Lung (tissue), 12 donors: ENCODE results near the gene ITPA. TPM values are rescaled to one million over a fixed set of nuclear protein-coding genes. Genes with fewer than 3 reads are reported as not detected.

Source experiments
- ATAC-seq: fragments of 200-7000 bp; cut with Tn5 transposase; one replicate; pipeline ENCODE4 v1.9.1; 2020; ENCODE audit warnings: moderate number of reproducible peaks; ENCODE audit not compliant: insufficient read depth, low FRiP score
- DNase-seq, 3 donors: peaks; one replicate each; pipeline ENCODE4 v3.0.0-alpha.2; 2013 to 2017
- H3K27ac ChIP-seq, 2 donors: one replicate each; pipeline ENCODE4 v1.5.1; 2013; ENCODE audit warnings: mild to moderate bottlenecking in 2 of 2, moderate library complexity in 2 of 2, control low read depth in 1 of 2, inconsistent platforms in 1 of 2, low read depth in 1 of 2, low read length in 1 of 2
- H3K27me3 ChIP-seq, 3 donors: one replicate each; pipeline ENCODE4 v1.5.1; 2013; ENCODE audit warnings: low read length in 2 of 3; ENCODE audit not compliant: control insufficient read depth in 3 of 3, insufficient read depth in 3 of 3
- H3K36me3 ChIP-seq, 4 donors: one replicate each; pipeline ENCODE4 v1.5.1; 2013; ENCODE audit warnings: low read length in 4 of 4, mild to moderate bottlenecking in 1 of 4, moderate library complexity in 1 of 4; ENCODE audit not compliant: control insufficient read depth in 4 of 4, insufficient read depth in 4 of 4
- H3K4me1 ChIP-seq, 5 donors: one replicate each; pipeline ENCODE4 v1.5.1; 2013; ENCODE audit warnings: low read length in 5 of 5, mild to moderate bottlenecking in 2 of 5, moderate library complexity in 1 of 5; ENCODE audit not compliant: control insufficient read depth in 5 of 5, insufficient read depth in 5 of 5
- H3K4me3 ChIP-seq: one replicate; pipeline ENCODE4 v1.5.1; 2013; ENCODE audit warnings: mild to moderate bottlenecking, control low read depth, moderate library complexity
- H3K9ac ChIP-seq, 2 donors: one replicate each; pipeline ENCODE4 v1.5.1; 2013; ENCODE audit warnings: low read length in 2 of 2, control low read depth in 1 of 2; ENCODE audit not compliant: insufficient read depth in 1 of 2
- H3K9me3 ChIP-seq, 4 donors: one replicate each; pipeline ENCODE4 v1.5.1; 2013; ENCODE audit warnings: low read length in 3 of 4, mild to moderate bottlenecking in 1 of 4, moderate library complexity in 1 of 4; ENCODE audit not compliant: control insufficient read depth in 4 of 4, insufficient read depth in 3 of 4
- CTCF ChIP-seq: IDR thresholded peaks from 2 replicates; pipeline ENCODE4 v1.5.1; 2012; ENCODE audit warnings: mild to moderate bottlenecking; ENCODE audit errors: control extremely low read depth, extremely low read depth
- WGBS, 2 donors: extraction: QIAGEN DNeasy Blood & Tissue Kit; methylation state at CpG; one replicate each; pipeline ENCODE4 v1.1.7; 2013; 5-methylcytosine and 5-hydroxymethylcytosine counted together
- polyA plus RNA-seq, 2 donors: library from polyadenylated mRNA; stranded (reverse); fragments of 200-250 nt; gene quantifications; one replicate each; pipeline ENCODE4 v1.2.1, GENCODE V29; 2013
- total RNA-seq, 2 donors: library from RNA; depleted of rRNA in 1 of 2; stranded (reverse); fragments of >200 nt in 1 of 2; gene quantifications; one replicate each; pipeline ENCODE4 v1.2.1, GENCODE V29; 2014 to 2021
- donor health status: control.
- donor health status: control.
- donor health status: Bipolar disorder and iron deficiency.
- donor health status: healthy.
- donor health status: DM: yes; HTN: yes; CAD: no.

Gene ITPA
- total and polyA plus RNA-seq, 4 donors = 32.7 to 95.8 (median 66.1) TPM

GRCh38 chr20:3175270-3175669, 34.0 kb upstream of the ITPA start:
- H3K4me3 ChIP-seq = no peak overlapping the region
- ATAC-seq = no peak
- DNase-seq = peak in 1 of 3 donors; percentile 23
- no peaks in the 10 kb centered on the region for H3K27me3 ChIP-seq
- peaks cover 0 to 3% (median under 1%) of the 10 kb centered on the region in 4 donors for H3K36me3 ChIP-seq
- no peak overlapping the region for H3K27ac ChIP-seq
- H3K9ac ChIP-seq = peak overlapping the region in 1 of 2 donors; percentile 93
- no peaks in the 10 kb centered on the region for H3K9me3 ChIP-seq
- peaks cover 0 to 16% (median 4%) of the 10 kb centered on the region in 5 donors for H3K4me1 ChIP-seq
- WGBS, 2 donors = 50 to 61% methylated on average over 1 of the region's 1 CpG
- no peak for TF ChIP-seq CTCF

- no peak overlapping the region for H3K27ac ChIP-seq
- H3K9me3 ChIP-seq = no peaks in the 10 kb centered on the region
- H3K4me1 ChIP-seq = peaks cover 0 to 11% (median 0%) of the 10 kb centered on the region in 5 donors
- no peak for DNase-seq
- WGBS, 2 donors = 66 to 74% methylated on average over 8 of the region's 8 CpGs
- no peak for ATAC-seq
- H3K36me3 ChIP-seq = peaks cover 0 to 5% (median under 1%) of the 10 kb centered on the region in 4 donors
- H3K4me3 ChIP-seq = no peak overlapping the region
- H3K27me3 ChIP-seq = no peaks in the 10 kb centered on the region
- TF ChIP-seq CTCF = no peak
- H3K9ac ChIP-seq = no peak overlapping the region
Observed at GRCh38 chr20:3177746-3178485, 31.4 kb upstream of the ITPA start.

GRCh38 chr20:3180319-3180718, 29.0 kb upstream of the ITPA start:
- Histone ChIP-seq H3K4me3 (no peak overlapping the region), H3K9me3 (no peaks in the 10 kb centered on the region), H3K9ac (no peak overlapping the region), H3K4me1 (peaks cover 0 to 3% (median 0%) of the 10 kb centered on the region in 5 donors), H3K27me3 (no peaks in the 10 kb centered on the region), H3K27ac (no peak overlapping the region), H3K36me3 (peaks cover 0 to 5% (median under 1%) of the 10 kb centered on the region in 4 donors)
- WGBS, 2 donors = 68 to 81% methylated on average over 4 of the region's 4 CpGs
- no peak for DNase-seq
- ATAC-seq = no peak
- no peak for TF ChIP-seq CTCF
